Activated CD4-positive, alpha-beta T cell treated with anti-CD3 and anti-CD28 coated beads, Interleukin-2, amount 10 ng/mL, durations not matched to agents 7 days and 5 days (primary cell): Measurements from ENCODE around the gene CSNK1G2. TPM values are rescaled to one million over a fixed set of nuclear protein-coding genes. Genes with fewer than 3 reads are reported as not detected.

Source experiments
- CTCF ChIA-PET: fragments of 350-600 bp; sonication (Branson Sonifier 250); formaldehyde crosslinking; loops from one replicate; lab custom pipeline; 2021; ENCODE audit warnings: antibody characterized with exemption; lab: Charles Lee
- POLR2A ChIA-PET: fragments of 350-600 bp; sonication (Branson Sonifier 250); formaldehyde crosslinking; loops from one replicate; lab custom pipeline; 2021; ENCODE audit warnings: antibody characterized with exemption; lab: Charles Lee
- DNase-seq: peaks from one replicate; pipeline ENCODE4 v3.0.0-alpha.2; 2020
- H3K27ac Mint-ChIP-seq: one replicate; pipeline ENCODE4 v1.8.0; 2021; ENCODE audit warnings: mild to moderate bottlenecking, moderate library complexity, mixed read lengths
- H3K27me3 Mint-ChIP-seq: one replicate; pipeline ENCODE4 v1.8.0; 2021; ENCODE audit warnings: mixed read lengths
- H3K36me3 Mint-ChIP-seq: one replicate; pipeline ENCODE4 v1.8.0; 2021; ENCODE audit warnings: low read depth, mixed read lengths
- H3K4me1 Mint-ChIP-seq: one replicate; pipeline ENCODE4 v1.8.0; 2021; ENCODE audit warnings: mixed read lengths
- H3K4me3 Mint-ChIP-seq: one replicate; pipeline ENCODE4 v1.8.0; 2021; ENCODE audit warnings: mild to moderate bottlenecking, moderate library complexity, mixed read lengths
- H3K9me3 Mint-ChIP-seq: one replicate; pipeline ENCODE4 v1.8.0; 2021; ENCODE audit warnings: mixed read lengths
- total RNA-seq, 2 experiments: library from RNA; stranded (reverse); gene quantifications; one replicate each; pipeline ENCODE4 v1.2.3, GENCODE V29; 2021

Gene CSNK1G2
- total RNA-seq, 2 experiments from 2014 or later, result 112 to 119 TPM

GRCh38 chr19:1950640-1951039 is 9.7 kb downstream of the CSNK1G2 start:
- CTCF ChIA-PET, result interaction anchor here (1.3 to 1.5 kb wide), 2 partner anchors 13 to 27 kb away, joined by 4 read pairs; no protein-coding TSS in a partner anchor
- POLR2A ChIA-PET, result no interaction called here
- Mint-ChIP-seq H3K4me1 (peaks cover 8% of the 10 kb centered on the region), H3K27me3 (no peaks in the 10 kb centered on the region), H3K36me3 (peaks cover 12% of the 10 kb centered on the region), H3K4me3 (no peak overlapping the region), H3K27ac (no peak overlapping the region), H3K9me3 (no peaks in the 10 kb centered on the region)
- no peak for DNase-seq

- ChIA-PET POLR2A (no interaction called here), CTCF (interaction anchor here (1.2 kb wide), 1 partner anchor 171 kb away, joined by 3 read pairs; no protein-coding TSS in a partner anchor)
- Mint-ChIP-seq H3K36me3 (peaks cover 8% of the 10 kb centered on the region), H3K27ac (no peak overlapping the region), H3K27me3 (no peaks in the 10 kb centered on the region), H3K9me3 (no peaks in the 10 kb centered on the region), H3K4me3 (no peak overlapping the region), H3K4me1 (peaks cover 5% of the 10 kb centered on the region)
- no peak for DNase-seq
Measured at GRCh38 chr19:1952635-1953034, 11.7 kb downstream of the CSNK1G2 start.

GRCh38 chr19:1953037-1953436 is 12.1 kb downstream of the CSNK1G2 start:
- Mint-ChIP-seq H3K27me3 (no peaks in the 10 kb centered on the region), H3K36me3 (peaks cover 8% of the 10 kb centered on the region), H3K27ac (no peak overlapping the region), H3K4me1 (peaks cover 5% of the 10 kb centered on the region), H3K9me3 (no peaks in the 10 kb centered on the region), H3K4me3 (no peak overlapping the region)
- no peak for DNase-seq
- ChIA-PET POLR2A (no interaction called here), CTCF (interaction anchor here (1.1 to 1.2 kb wide), 2 partner anchors 60 to 170 kb away, joined by 3 read pairs; no protein-coding TSS in a partner anchor)

- peaks cover 3% of the 10 kb centered on the region for H3K4me1 Mint-ChIP-seq
- H3K27me3 Mint-ChIP-seq, result no peaks in the 10 kb centered on the region
- peaks cover 8% of the 10 kb centered on the region for H3K36me3 Mint-ChIP-seq
- no peaks in the 10 kb centered on the region for H3K9me3 Mint-ChIP-seq
- ChIA-PET CTCF (interaction anchor here (1.1 kb wide), 1 partner anchor 59 kb away, joined by 3 read pairs; no protein-coding TSS in a partner anchor), POLR2A (no interaction called here)
- no peak for DNase-seq
- no peak overlapping the region for H3K27ac Mint-ChIP-seq
- H3K4me3 Mint-ChIP-seq, result no peak overlapping the region
Measured at GRCh38 chr19:1953441-1954094, 12.6 kb downstream of the CSNK1G2 start.

- no peaks in the 10 kb centered on the region for H3K4me1 Mint-ChIP-seq
- H3K4me3 Mint-ChIP-seq, result no peak overlapping the region
- no peak overlapping the region for H3K27ac Mint-ChIP-seq
- ChIA-PET POLR2A (no interaction called here), CTCF (no interaction called here)
- H3K9me3 Mint-ChIP-seq, result no peaks in the 10 kb centered on the region
- H3K36me3 Mint-ChIP-seq, result peaks cover 4% of the 10 kb centered on the region
- DNase-seq, result no peak
- no peaks in the 10 kb centered on the region for H3K27me3 Mint-ChIP-seq
Measured at GRCh38 chr19:1954532-1954933, 13.6 kb downstream of the CSNK1G2 start.

- Mint-ChIP-seq H3K27me3 (no peaks in the 10 kb centered on the region), H3K27ac (no peak overlapping the region), H3K4me1 (peaks cover under 1% of the 10 kb centered on the region), H3K9me3 (no peaks in the 10 kb centered on the region), H3K4me3 (no peak overlapping the region), H3K36me3 (peaks cover 3% of the 10 kb centered on the region)
- DNase-seq, result no peak
- ChIA-PET POLR2A (no interaction called here), CTCF (no interaction called here)
Measured at GRCh38 chr19:1955171-1956121, 14.5 kb downstream of the CSNK1G2 start.

GRCh38 chr19:1956122-1956494 is 15.1 kb downstream of the CSNK1G2 start:
- H3K9me3 Mint-ChIP-seq, result no peaks in the 10 kb centered on the region
- no peak for DNase-seq
- CTCF ChIA-PET, result no interaction called here
- no peaks in the 10 kb centered on the region for H3K27me3 Mint-ChIP-seq
- H3K4me1 Mint-ChIP-seq, result peaks cover 2% of the 10 kb centered on the region
- no peak overlapping the region for H3K4me3 Mint-ChIP-seq
- POLR2A ChIA-PET, result no interaction called here
- no peak overlapping the region for H3K27ac Mint-ChIP-seq
- H3K36me3 Mint-ChIP-seq, result peaks cover 3% of the 10 kb centered on the region

GRCh38 chr19:1956868-1957492 is 16.0 kb downstream of the CSNK1G2 start:
- H3K9me3 Mint-ChIP-seq, result no peaks in the 10 kb centered on the region
- peaks cover 6% of the 10 kb centered on the region for H3K36me3 Mint-ChIP-seq
- peaks cover 2% of the 10 kb centered on the region for H3K4me1 Mint-ChIP-seq
- H3K27me3 Mint-ChIP-seq, result no peaks in the 10 kb centered on the region
- H3K27ac Mint-ChIP-seq, result no peak overlapping the region
- ChIA-PET CTCF (interaction anchor here (0.7 kb wide), 1 partner anchor 27 kb away, joined by 3 read pairs; no protein-coding TSS in a partner anchor), POLR2A (no interaction called here)
- H3K4me3 Mint-ChIP-seq, result no peak overlapping the region
- DNase-seq, result no peak

GRCh38 chr19:1957562-1958248 is 16.7 kb downstream of the CSNK1G2 start:
- POLR2A ChIA-PET, result no interaction called here
- peaks cover 2% of the 10 kb centered on the region for H3K4me1 Mint-ChIP-seq
- CTCF ChIA-PET, result interaction anchor here (0.7 kb wide), 1 partner anchor 26 kb away, joined by 3 read pairs; no protein-coding TSS in a partner anchor
- H3K36me3 Mint-ChIP-seq, result peaks cover 2% of the 10 kb centered on the region
- no peak for DNase-seq
- no peaks in the 10 kb centered on the region for H3K9me3 Mint-ChIP-seq
- no peaks in the 10 kb centered on the region for H3K27me3 Mint-ChIP-seq
- no peak overlapping the region for H3K27ac Mint-ChIP-seq
- no peak overlapping the region for H3K4me3 Mint-ChIP-seq

- no peak overlapping the region for H3K4me3 Mint-ChIP-seq
- H3K9me3 Mint-ChIP-seq, result no peaks in the 10 kb centered on the region
- H3K4me1 Mint-ChIP-seq, result peaks cover 2% of the 10 kb centered on the region
- CTCF ChIA-PET, result no interaction called here
- no peaks in the 10 kb centered on the region for H3K27me3 Mint-ChIP-seq
- no peak overlapping the region for H3K27ac Mint-ChIP-seq
- POLR2A ChIA-PET, result no interaction called here
- H3K36me3 Mint-ChIP-seq, result peaks cover 4% of the 10 kb centered on the region
- DNase-seq, result no peak
Measured at GRCh38 chr19:1959928-1960589, 19.1 kb downstream of the CSNK1G2 start.

GRCh38 chr19:1961000-1961883 is 20.3 kb downstream of the CSNK1G2 start:
- H3K27ac Mint-ChIP-seq, result no peak overlapping the region

More at GRCh38 chr19:1961000-1961883, 20.3 kb downstream of the CSNK1G2 start:
- Mint-ChIP-seq H3K36me3 (peaks cover 4% of the 10 kb centered on the region), H3K9me3 (no peaks in the 10 kb centered on the region), H3K27me3 (no peaks in the 10 kb centered on the region), H3K4me3 (no peak overlapping the region), H3K4me1 (peaks cover 6% of the 10 kb centered on the region)
- no peak for DNase-seq
- ChIA-PET CTCF (interaction anchor here (0.7 kb wide), 1 partner anchor 19 kb away, joined by 3 read pairs; no protein-coding TSS in a partner anchor), POLR2A (no interaction called here)
